Glutamatergic neuron (in vitro differentiated cells): Measurements from ENCODE around the gene LRCH3. TPM values are rescaled to one million over a fixed set of nuclear protein-coding genes. Genes with fewer than 3 reads are reported as not detected.

Experiments used
- DNase-seq: peaks from one replicate; pipeline ENCODE4 v3.0.0; 2022
- H3K27ac Mint-ChIP-seq: one replicate; pipeline ENCODE4 v1.8.0; 2020; ENCODE audit warnings: mild to moderate bottlenecking, mixed read lengths, inconsistent platforms; ENCODE audit not compliant: unreplicated experiment
- H3K27me3 Mint-ChIP-seq: one replicate; pipeline ENCODE4 v1.8.0; 2020; ENCODE audit warnings: mild to moderate bottlenecking, moderate library complexity, mixed read lengths, inconsistent platforms; ENCODE audit not compliant: unreplicated experiment
- H3K36me3 Mint-ChIP-seq: one replicate; pipeline ENCODE4 v1.8.0; 2020; ENCODE audit warnings: mild to moderate bottlenecking, mixed read lengths, inconsistent platforms; ENCODE audit not compliant: unreplicated experiment
- H3K4me1 Mint-ChIP-seq: one replicate; pipeline ENCODE4 v1.8.0; 2020; ENCODE audit warnings: mild to moderate bottlenecking, low read depth, mixed read lengths, inconsistent platforms; ENCODE audit not compliant: unreplicated experiment
- H3K4me3 Mint-ChIP-seq: one replicate; pipeline ENCODE4 v1.8.0; 2020; ENCODE audit warnings: mild to moderate bottlenecking, mixed read lengths, inconsistent platforms; ENCODE audit not compliant: unreplicated experiment
- H3K9me3 Mint-ChIP-seq: one replicate; pipeline ENCODE4 v1.8.0; 2020; ENCODE audit warnings: mild to moderate bottlenecking, moderate library complexity, mixed read lengths, inconsistent platforms; ENCODE audit not compliant: unreplicated experiment
- CTCF ChIP-seq: fragments of 200-600 bp; sonication (generic); IDR thresholded peaks from one replicate; pipeline ENCODE4 v1.5.0; 2021; ENCODE audit not compliant: partially characterized antibody, unreplicated experiment
- total RNA-seq: library from RNA; stranded (reverse); fragmentation: NEBNext Ultra II Directional; extraction: Animal tissue kit (Norgen Biotek cat#: 25700); gene quantifications from one replicate; pipeline ENCODE4 v1.2.1, GENCODE V29; 2021; ENCODE audit not compliant: unreplicated experiment

The LRCH3 gene
- total RNA-seq, 1 donor from 2014 or later: 79.0 TPM

- no peak for TF ChIP-seq CTCF
- H3K36me3 Mint-ChIP-seq: no peaks in the 10 kb centered on the region
- DNase-seq: no peak
- no peak overlapping the region for H3K4me3 Mint-ChIP-seq
- no peak overlapping the region for H3K27ac Mint-ChIP-seq
- H3K4me1 Mint-ChIP-seq: peaks cover 2% of the 10 kb centered on the region
- peaks cover 12% of the 10 kb centered on the region for H3K27me3 Mint-ChIP-seq
- H3K9me3 Mint-ChIP-seq: peaks cover 6% of the 10 kb centered on the region
These were observed 4.1 kb downstream of the LRCH3 start for GRCh38 chr3:197795200-197795599.

- Mint-ChIP-seq H3K27ac (no peak overlapping the region), H3K4me1 (peaks cover 2% of the 10 kb centered on the region)
- DNase-seq: no peak
These were observed 5.0 kb downstream of the LRCH3 start for GRCh38 chr3:197796087-197796486.

GRCh38 chr3:197798863-197799262, 7.8 kb downstream of the LRCH3 start:
- peaks cover 4% of the 10 kb centered on the region for H3K4me1 Mint-ChIP-seq
- H3K9me3 Mint-ChIP-seq: peaks cover 2% of the 10 kb centered on the region
- DNase-seq: no peak
- H3K36me3 Mint-ChIP-seq: no peaks in the 10 kb centered on the region
- no peak overlapping the region for H3K4me3 Mint-ChIP-seq
- TF ChIP-seq CTCF: no peak
- H3K27ac Mint-ChIP-seq: no peak overlapping the region
- peaks cover 2% of the 10 kb centered on the region for H3K27me3 Mint-ChIP-seq

More at GRCh38 chr3:197796087-197796486, 5.0 kb downstream of the LRCH3 start:
- no peak overlapping the region for H3K4me3 Mint-ChIP-seq
- peaks cover 7% of the 10 kb centered on the region for H3K27me3 Mint-ChIP-seq
- no peak for TF ChIP-seq CTCF
- no peaks in the 10 kb centered on the region for H3K36me3 Mint-ChIP-seq
- H3K9me3 Mint-ChIP-seq: peaks cover 6% of the 10 kb centered on the region

- TF ChIP-seq CTCF: no peak
- Mint-ChIP-seq H3K36me3 (no peaks in the 10 kb centered on the region), H3K4me3 (no peak overlapping the region), H3K4me1 (peaks cover 2% of the 10 kb centered on the region), H3K9me3 (peaks cover 2% of the 10 kb centered on the region), H3K27me3 (peaks cover 2% of the 10 kb centered on the region), H3K27ac (no peak overlapping the region)
- no peak for DNase-seq
These were observed 9.3 kb downstream of the LRCH3 start for GRCh38 chr3:197800379-197800778.

- H3K36me3 Mint-ChIP-seq: no peaks in the 10 kb centered on the region
- H3K27ac Mint-ChIP-seq: no peak overlapping the region
- H3K4me1 Mint-ChIP-seq: peaks cover 2% of the 10 kb centered on the region
- no peak overlapping the region for H3K4me3 Mint-ChIP-seq
- no peak for DNase-seq
- H3K27me3 Mint-ChIP-seq: peaks cover 2% of the 10 kb centered on the region
- no peak for TF ChIP-seq CTCF
- peaks cover 2% of the 10 kb centered on the region for H3K9me3 Mint-ChIP-seq
These were observed 11.1 kb downstream of the LRCH3 start for GRCh38 chr3:197801891-197802778.
